ENCODE results near the gene ILK.

GRCh38 chr11:6599449-6599848 lies 4.1 kb upstream of the ILK start:
- no peak for TF ChIP-seq CTCF (IDR thresholded peaks at IDR 0.05)
- TF ChIP-seq POLR2A (IDR thresholded peaks at IDR 0.05) = no peak

Data from Peyer's patch (tissue), 4 donors.